Fibroblast of upper back skin (primary cell): ENCODE results near the gene RTBDN.
"Not testable (repeated sequence)": the region's sequence is repeated elsewhere in the genome, so short reads cannot be mapped to it uniquely, and the experiment has no call there.

Experiments used
- DNase-seq: peaks from one replicate; pipeline ENCODE4 v3.0.0-alpha.2; 2013

The RTBDN gene

DNA sequence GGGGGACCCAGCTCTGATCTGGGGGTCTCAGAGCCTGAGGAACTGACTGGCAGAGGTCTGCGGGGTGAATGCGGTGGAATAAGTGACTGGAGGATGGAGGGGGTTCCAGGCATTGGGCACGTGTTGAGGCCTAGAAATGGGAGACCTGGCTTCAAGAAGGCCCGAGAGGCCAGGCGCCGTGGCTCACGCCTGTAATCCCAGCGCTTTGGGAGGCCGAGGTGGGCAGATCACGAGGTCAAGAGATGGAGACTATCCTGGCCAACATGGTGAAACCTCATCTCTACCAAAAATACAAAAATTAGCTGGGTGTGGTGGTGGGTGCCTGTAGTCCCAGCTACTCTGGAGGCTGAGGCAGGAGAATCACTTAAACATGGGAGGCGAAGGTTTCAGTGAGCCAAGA, 16.6 kb downstream of the RTBDN start:
- not testable (repeated sequence) for DNase-seq

- DNase-seq: not testable (repeated sequence)
These were observed 17.2 kb downstream of the RTBDN start for GRCh38 chr19:12817188-12817587.

- no peak for DNase-seq
These were observed 19.3 kb downstream of the RTBDN start for GRCh38 chr19:12815088-12815487.

DNA sequence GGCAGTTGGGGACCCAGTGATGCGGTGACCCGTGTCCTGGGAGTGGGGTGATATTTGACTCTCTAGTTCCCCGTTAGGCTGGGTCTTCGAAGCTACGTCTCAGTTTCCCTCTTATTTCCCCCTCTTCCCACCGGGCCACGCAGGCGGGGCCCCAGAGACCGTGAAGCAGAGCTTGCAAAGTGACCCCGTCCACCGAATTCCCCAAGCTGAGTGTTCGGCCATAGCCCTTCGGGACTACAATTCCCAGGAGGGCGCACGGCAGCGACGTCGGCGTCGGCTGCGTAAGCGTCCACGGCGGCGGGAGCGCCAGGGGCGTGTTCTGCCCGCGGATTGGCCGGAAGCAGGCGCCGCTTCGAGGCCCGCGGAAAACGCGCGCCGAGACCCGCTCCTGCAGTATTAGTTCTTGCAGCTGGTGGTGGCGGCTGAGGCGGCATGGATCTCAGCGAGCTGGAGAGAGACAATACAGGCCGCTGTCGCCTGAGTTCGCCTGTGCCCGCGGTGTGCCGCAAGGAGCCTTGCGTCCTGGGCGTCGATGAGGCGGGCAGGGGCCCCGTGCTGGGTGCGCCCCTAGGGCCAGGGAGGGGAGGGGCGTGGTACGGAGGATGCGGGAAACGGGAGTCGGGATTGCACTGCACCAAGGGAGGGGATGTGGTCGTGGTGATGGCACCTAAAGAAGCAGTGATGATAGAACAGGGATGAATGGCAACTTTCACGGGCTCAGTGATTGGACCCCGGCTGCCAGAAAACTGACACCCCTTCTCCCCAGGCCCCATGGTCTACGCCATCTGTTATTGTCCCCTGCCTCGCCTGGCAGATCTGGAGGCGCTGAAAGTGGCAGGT, 27.9 kb downstream of the RTBDN start, which contains the start of gene RNASEH2A:
Gene RNASEH2A (plus strand): TSS at position 343 of the 840 bp plus-strand sequence. CDS start 90 bp downstream, at position 433.
- DNase-seq: peak; percentile 87

DNA sequence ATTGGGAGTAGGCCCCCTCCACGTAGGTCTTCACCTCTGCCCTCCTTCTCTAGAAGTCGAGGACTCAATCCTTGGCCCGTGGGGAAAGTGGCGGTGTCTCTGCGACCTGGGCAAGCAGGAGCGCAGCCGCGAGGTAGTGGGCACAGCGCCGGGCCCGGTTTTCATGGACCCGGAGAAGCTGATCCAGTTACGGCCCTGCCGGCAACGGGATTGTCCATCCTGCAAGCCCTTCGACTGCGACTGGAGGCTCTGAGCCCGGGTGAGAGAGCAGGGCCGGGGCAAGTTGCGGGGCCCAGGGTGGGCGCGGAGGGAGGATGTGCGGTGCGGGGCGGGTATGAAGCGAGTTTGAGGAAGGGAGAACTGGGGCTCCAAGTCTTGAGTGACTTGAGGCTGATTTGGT, 30.3 kb downstream of the RTBDN start:
- DNase-seq: no peak

- DNase-seq: no peak
These were observed 31.9 kb downstream of the RTBDN start for GRCh38 chr19:12802267-12803106.

DNA sequence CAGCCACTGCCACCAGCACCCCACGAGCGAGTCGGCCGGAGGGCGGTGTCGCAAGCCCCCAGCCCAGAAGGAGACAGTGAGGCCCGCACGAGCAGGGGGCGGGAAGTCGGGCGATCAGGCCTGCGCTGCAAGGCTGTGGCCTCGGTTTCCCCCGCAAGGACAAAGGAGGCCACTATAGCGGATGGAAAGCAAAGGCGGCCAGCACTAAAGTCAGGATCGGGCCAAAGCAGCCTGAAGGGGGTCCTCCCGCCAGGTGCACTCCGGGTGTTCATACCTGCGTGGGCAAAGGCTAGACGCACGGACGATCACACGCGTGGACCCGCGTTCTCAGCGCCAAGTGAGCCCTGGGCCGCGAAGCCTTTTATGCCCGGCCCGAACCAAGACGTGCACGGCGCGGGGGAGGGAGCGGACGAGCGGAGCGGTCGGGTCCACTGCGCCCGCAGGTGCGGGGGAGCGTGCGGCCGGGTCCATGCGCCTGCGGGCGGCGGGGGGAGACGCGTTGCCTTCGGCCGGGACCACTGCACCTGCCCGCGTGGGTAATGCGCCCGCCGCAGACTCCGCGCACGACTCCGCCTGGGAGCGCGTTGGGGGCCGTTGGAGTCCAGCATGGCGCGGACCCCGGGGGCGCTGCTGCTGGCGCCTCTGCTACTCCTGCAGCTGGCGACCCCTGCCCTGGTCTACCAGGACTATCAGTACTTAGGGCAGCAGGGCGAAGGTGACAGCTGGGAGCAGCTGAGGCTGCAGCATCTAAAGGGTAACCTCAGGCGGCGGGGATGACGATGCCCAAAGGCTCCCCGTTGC, 32.7 kb downstream of the RTBDN start, which contains the start of the genes PRDX2 and THSD8:
Gene PRDX2 (minus strand): TSS at position 335 of the 801 bp plus-strand sequence. CDS start 539 bp downstream, outside the sequence.
Gene THSD8 (plus strand): TSS at position 604 of the 801 bp plus-strand sequence. CDS start 3 bp downstream, at position 607.
- DNase-seq: peak; percentile 64

- no peak for DNase-seq
These were observed 33.4 kb downstream of the RTBDN start for GRCh38 chr19:12800923-12801465.

- no peak for DNase-seq
These were observed 34.0 kb downstream of the RTBDN start for GRCh38 chr19:12800466-12800770.

DNA sequence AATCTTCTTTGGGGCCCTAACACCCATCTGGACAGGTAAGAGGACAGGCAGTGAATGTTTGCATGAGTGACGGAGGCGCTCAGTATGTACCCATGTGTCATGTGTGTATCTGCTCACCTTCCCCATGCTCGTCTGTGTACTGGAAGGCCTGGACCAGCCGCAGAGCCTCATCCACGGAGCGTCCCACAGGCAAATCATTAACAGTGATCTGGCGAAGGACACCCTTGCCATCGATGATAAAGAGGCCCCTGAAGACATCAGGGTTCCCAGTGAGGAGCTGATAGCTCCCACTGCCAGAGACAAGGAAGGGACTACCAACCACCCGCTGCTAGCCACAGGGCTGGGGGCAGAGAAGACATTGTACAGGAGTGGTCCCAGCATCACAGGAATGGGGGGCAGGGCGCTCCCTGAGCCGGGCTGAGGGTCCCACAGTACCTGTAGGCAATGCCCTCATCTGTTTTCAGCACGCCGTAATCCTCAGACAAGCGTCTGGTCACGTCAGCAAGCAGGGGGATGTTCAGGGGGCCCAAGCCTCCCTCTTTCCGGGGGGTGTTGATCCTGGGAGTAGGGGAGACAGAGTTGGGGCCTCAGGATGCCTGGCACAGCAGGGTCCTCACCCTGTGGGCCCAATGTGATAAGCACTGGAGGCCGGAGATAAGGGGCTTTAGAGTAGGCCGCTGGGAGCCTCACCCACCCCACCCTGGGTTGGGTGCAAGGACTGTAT, 34.5 kb downstream of the RTBDN start:
- no peak for DNase-seq

GRCh38 chr19:12797607-12798006, 36.8 kb downstream of the RTBDN start:
- DNase-seq: not testable (repeated sequence)

DNA sequence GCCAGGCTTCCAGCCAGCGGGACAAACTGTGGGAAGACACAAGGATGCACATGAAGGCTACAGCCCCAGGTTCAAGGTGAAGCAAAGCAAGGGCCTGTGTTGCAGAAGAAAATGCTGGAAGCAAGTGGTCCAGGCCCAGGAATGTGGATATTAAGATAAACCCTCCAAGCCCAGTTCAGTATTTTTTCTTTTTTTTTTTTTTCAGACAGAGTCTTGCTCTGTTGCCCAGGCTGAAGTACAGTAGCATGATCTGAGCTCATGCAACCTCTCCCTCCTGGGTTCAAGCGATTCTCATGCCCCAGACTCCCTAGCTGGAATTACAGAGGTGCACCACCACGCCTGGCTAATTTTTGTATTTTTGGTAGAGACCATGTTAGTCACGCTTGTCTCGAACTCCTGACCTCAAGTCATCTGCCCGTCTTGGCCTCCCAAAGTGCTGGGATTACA, 37.2 kb downstream of the RTBDN start:
- no peak for DNase-seq

DNA sequence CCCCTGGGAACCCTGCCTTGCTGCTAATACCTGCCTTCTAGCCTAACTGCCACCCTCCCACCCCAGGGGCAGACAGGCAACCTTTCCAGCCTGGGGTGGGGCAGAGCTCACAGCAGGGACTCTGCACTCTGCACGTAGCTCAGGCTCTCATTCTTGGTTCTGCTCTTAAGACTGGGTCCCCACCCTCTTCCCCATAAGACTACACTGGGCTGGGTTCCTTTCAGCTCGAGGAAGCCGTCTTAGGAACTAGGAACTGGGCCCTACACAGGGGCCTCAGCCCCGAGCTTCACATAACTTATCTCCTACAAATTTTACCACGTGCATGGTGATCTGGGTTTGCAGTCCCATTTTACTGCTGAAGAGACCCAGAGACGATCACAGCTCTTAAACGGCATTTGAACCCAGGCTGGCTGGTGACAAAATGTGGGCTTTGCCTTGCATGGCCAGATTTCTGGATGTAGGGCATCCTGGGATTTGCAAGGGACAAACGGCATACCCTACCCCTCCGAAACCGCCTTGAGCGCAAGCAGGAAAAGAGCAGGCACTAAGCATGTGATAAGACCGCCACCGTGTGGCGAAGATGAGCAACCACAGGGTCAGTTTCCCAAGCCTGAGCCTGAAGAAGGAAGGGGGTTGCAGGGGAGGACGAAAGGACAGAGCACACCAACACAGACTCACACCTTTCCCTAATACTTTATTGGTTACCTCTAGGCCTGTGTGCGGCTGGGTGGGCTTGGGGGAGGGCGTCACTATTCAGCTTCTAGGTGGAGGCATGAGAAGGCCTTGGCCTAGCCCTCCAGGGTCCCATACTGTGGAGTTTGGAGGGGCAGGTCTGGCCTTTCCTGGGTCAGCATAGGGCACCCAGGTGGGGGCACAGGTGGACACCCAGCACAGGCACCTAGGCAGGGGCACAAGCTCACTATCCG, 38.0 kb downstream of the RTBDN start:
- peak; percentile 80 for DNase-seq

DNA sequence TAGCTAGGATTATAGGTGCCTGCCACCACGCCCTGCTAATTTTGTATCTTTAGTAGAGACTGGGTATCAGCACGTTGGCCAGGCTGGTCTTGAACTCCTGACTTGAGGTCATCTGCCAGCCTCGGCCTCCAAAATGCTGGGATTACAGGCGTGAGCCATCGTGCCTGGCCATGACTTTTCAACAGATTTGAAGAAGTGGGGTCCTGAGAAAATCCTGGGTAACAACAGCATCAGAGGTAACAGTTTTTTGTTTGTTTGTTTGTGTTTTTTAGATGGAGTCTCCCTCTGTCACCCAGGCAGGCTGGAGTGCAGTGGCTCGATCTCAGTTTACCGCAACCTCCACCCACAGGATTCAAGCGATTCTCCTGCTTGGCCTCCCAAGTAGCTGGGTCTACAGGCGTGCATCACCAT, 39.4 kb downstream of the RTBDN start:
- DNase-seq: no peak

DNA sequence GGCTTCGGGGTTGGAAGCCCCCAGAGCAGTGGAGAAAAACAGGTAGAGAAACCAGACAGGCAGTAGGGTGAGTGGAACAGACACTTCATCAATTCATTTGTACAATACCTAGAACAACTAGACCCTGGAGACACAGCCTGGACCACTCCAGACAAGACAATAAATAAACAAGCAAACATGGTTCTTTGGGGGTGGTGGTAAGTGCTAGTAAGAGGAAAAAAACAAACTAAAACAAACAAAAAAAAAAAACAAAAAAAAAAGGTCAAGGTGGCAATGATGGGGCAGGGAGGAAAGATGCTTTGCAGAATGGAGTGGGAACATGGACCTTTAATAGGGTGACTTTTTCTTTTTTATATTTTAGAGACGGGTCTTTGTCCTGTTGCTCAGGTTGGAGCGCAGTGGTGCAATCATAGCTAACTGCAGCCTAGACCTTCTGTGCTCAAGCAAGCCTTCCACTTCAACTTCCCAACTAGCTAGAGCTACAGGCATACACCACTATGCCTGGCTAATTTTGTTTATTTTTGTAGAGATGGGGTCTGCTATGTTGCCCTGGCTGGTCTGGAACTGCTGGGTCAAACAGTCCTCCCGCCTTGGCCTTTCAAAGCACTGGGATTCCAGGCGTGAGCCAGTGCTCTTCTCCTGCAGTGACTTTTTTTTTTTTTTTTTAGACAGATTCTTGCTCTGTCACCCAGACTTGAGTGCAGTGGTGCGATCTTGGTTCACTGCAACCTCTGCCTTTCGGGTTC, 40.0 kb downstream of the RTBDN start:
- no peak for DNase-seq

DNA sequence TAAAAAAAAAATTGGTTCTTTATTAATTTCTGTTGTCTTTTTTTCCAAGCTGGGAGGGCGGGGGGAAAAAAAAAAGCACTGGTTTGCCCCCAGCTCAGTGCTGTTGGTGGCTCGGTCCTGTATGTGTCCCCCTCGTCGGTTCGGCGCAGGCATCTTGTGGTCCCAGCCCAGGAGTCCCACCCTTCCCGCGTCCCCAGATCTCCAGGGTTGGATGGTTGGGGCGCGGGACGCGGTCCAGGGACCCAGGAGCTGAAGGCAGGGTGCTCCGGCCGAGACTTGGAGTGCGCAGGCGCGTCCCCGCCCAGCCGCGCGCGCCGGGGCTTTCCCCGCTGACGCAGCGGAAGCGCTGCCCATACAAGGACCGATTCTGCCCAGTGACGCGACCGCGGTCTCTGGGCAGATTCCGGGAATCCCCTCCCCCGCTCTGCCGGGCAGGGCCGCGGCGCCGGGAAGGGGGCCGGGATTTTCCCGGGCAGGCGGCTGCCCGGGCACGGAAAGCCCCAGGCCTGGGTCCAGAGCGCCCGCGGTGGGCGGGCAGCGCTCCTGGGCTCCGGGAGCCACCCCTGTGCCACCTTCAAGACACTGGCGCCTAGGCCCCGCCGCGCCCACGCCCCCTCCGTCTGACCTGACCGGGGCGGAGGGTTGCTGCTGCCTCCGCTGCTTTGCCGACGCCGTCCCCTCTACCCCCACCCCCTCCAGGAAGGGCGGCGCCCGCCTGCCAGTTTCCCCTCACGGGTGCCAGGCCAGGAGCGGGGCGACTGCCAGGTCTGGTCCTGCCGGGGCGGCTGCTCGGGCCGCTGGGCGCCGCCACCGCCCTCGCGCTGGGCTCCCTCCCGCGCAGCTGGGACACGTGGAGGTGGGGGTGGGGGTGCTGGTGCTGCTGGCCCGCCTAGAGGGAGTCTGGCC, 40.8 kb downstream of the RTBDN start:
- DNase-seq: peak; percentile 93

GRCh38 chr19:12792853-12793289, 41.5 kb downstream of the RTBDN start:
- no peak for DNase-seq

DNA sequence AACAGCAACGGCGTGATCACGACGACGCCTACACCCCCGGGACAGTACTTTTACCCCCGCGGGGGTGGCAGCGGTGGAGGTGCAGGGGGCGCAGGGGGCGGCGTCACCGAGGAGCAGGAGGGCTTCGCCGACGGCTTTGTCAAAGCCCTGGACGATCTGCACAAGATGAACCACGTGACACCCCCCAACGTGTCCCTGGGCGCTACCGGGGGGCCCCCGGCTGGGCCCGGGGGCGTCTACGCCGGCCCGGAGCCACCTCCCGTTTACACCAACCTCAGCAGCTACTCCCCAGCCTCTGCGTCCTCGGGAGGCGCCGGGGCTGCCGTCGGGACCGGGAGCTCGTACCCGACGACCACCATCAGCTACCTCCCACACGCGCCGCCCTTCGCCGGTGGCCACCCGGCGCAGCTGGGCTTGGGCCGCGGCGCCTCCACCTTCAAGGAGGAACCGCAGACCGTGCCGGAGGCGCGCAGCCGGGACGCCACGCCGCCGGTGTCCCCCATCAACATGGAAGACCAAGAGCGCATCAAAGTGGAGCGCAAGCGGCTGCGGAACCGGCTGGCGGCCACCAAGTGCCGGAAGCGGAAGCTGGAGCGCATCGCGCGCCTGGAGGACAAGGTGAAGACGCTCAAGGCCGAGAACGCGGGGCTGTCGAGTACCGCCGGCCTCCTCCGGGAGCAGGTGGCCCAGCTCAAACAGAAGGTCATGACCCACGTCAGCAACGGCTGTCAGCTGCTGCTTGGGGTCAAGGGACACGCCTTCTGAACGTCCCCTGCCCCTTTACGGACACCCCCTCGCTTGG, 42.1 kb downstream of the RTBDN start:
- DNase-seq: peak; percentile 41
